SH-SY5Y (cell line): Measurements from ENCODE around the gene UNC5C.

ENCODE experiments used
- GATA2 ChIP-seq: IDR thresholded peaks from 2 replicates; pipeline ENCODE4 v1.6.1; 2011; ENCODE audit warnings: mild to moderate bottlenecking, low read depth, low read length
- GATA3 ChIP-seq: IDR thresholded peaks from 2 replicates; pipeline ENCODE4 v1.6.1; 2011; ENCODE audit warnings: low read depth, mild to moderate bottlenecking, low read length, moderate library complexity

GRCh38 chr4:95360906-95361695, 187.7 kb downstream of the UNC5C start:
- TF ChIP-seq GATA2, result no peak
- TF ChIP-seq GATA3, result no peak
